DMS 273 treated with DMSO at 0.1 percent for 48 hours (cell line): ENCODE measurements around the gene SEC22B.
"Not testable (repeated sequence)": the region's sequence is repeated elsewhere in the genome, so short reads cannot be mapped to it uniquely, and the experiment has no call there.

ENCODE experiments used
- DNase-seq: peaks from one replicate; lab custom pipeline; 2025; lab: John Stamatoyannopoulos, UW

The SEC22B gene

GRCh38 chr1:120113134-120113533 lies 63.2 kb downstream of the SEC22B start:
- DNase-seq, result not testable (repeated sequence)

- DNase-seq, result not testable (repeated sequence)
Measured at GRCh38 chr1:120112212-120112611, 64.1 kb downstream of the SEC22B start.

- DNase-seq, result not testable (repeated sequence)
Measured at GRCh38 chr1:120111771-120112170, 64.5 kb downstream of the SEC22B start.

GRCh38 chr1:120111008-120111407 lies 65.3 kb downstream of the SEC22B start:
- not testable (repeated sequence) for DNase-seq

- DNase-seq, result not testable (repeated sequence)
Measured at GRCh38 chr1:120109656-120110055, 66.7 kb downstream of the SEC22B start.

- DNase-seq, result not testable (repeated sequence)
Measured at GRCh38 chr1:120109180-120109579, 67.1 kb downstream of the SEC22B start.

GRCh38 chr1:120105288-120105687 lies 71.0 kb downstream of the SEC22B start:
- DNase-seq, result not testable (repeated sequence)

GRCh38 chr1:120103768-120104167 lies 72.6 kb downstream of the SEC22B start:
- not testable (repeated sequence) for DNase-seq

- not testable (repeated sequence) for DNase-seq
Measured at GRCh38 chr1:120101593-120101992, 74.7 kb downstream of the SEC22B start.
